Pancreas (tissue), 10 donors: ENCODE measurements around the gene IDE. TPM values are rescaled to one million over a fixed set of nuclear protein-coding genes. Genes with fewer than 3 reads are reported as not detected.

ENCODE experiments used
- ATAC-seq, 4 donors: fragments of 200-7000 bp; cut with Tn5 transposase; one replicate each; pipeline versions ENCODE4 v1.8.0 to v1.9.1; 2020; ENCODE audit warnings: mild to moderate bottlenecking in 4 of 4, moderate library complexity in 4 of 4
- DNase-seq, 6 donors: peaks; one replicate each; pipeline ENCODE4 v3.0.0-alpha.2; 2020
- FAIRE-seq: peaks from 2 replicates; lab custom pipeline; 2012; peaks lifted over from hg19 to GRCh38; lab: Jason Lieb, UNC
- H3K27ac ChIP-seq, 4 donors: fragments of 200-600 bp; sonication (generic); 1 replicate in 3 of 4; 2 replicates in 1 of 4; pipeline versions ENCODE4 v1.5.0 to v1.8.0; 2020
- H3K27me3 ChIP-seq, 4 donors: fragments of 200-600 bp; one replicate each; pipeline ENCODE4 v1.8.0; 2021
- H3K36me3 ChIP-seq, 3 donors: fragments of 200-600 bp; sonication (generic) in 1 of 3; one replicate each; pipeline versions ENCODE4 v1.5.0 to v1.8.0; 2020 to 2021
- H3K4me1 ChIP-seq, 3 donors: fragments of 200-600 bp; one replicate each; pipeline ENCODE4 v1.8.0; 2021
- H3K4me3 ChIP-seq, 4 donors: fragments of 200-600 bp; sonication (generic) in 2 of 4; one replicate each; pipeline versions ENCODE4 v1.5.0 to v1.8.0; 2020 to 2021
- H3K9me3 ChIP-seq, 4 donors: fragments of 200-600 bp; one replicate each; pipeline ENCODE4 v1.8.0; 2021
- WGBS, 2 donors: extraction: QIAGEN DNeasy Blood & Tissue Kit; methylation state at CpG; one replicate each; pipeline ENCODE4 v1.1.7; 2013; 5-methylcytosine and 5-hydroxymethylcytosine counted together
- intact Hi-C, 3 donors: fragments of 100-400 bp; cut with DNase I; formaldehyde crosslinking; loops; one replicate each; pipeline versions ENCODE4 v1.11.1 to v1.14.2; 2022
- polyA plus RNA-seq, 2 donors: library from polyadenylated mRNA; stranded (reverse); fragments of 200-250 nt; gene quantifications; one replicate each; pipeline ENCODE4 v1.2.3, GENCODE V29; 2013
- total RNA-seq, 6 donors: library from RNA; stranded (reverse); fragmentation: NEBNext Ultra II Directional in 4 of 6; extraction: Animal tissue kit (Norgen Biotek cat#: 25700) in 4 of 6; gene quantifications; one replicate each; pipeline versions ENCODE4 v1.2.1 to v1.2.4, GENCODE V29; 2021 to 2023
- TF ChIP-seq, protein P1 (sequence below), 4 donors: fragments of 200-600 bp; sonication (generic) in 3 of 4; IDR thresholded peaks; one replicate each; pipeline versions ENCODE4 v1.5.0 to v1.8.0; 2021; ENCODE audit warnings: antibody characterized with exemption in 4 of 4
- donor health status: healthy with polysubstance abuse.
- donor health status: DM: no; HTN: no; CAD: no; lungs with moderate emphysema.
- donor health status: DM: no; HTN: no; CAD: no.
- donor health status: control.
- donor health status: control.
- donor health status: Bipolar disorder and iron deficiency.
- donor health status: DM: yes; HTN: yes; CAD: no.
- donor health status: DM: no; HTN: no; CAD: no.
- donor health status: DM: no; HTN: no; CAD: no.
- donor health status: DM: yes; HTN: yes; CAD: no.

The IDE gene
- total and polyA plus RNA-seq, 8 donors = 8.2 to 30.3 (median 20.3) TPM

DNA sequence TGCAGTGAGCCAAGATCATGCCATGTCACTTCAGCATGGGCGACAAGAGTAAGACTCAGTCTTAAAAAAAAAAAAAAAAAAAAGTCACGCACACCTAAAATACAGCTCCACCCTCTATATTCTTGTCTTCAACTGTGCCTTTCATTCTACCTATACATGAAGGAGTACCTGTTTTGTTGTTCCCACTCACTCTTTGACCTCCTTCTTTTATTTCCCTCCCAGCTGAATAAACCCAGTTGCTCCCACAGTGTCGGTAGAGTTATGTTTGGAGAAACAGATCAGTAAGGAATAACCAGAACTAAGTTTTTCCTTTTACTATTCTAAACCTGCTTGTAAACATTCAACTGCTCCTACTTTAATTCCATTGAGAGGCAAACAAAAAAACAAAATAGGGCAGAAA is 50.3 kb downstream of the IDE start:
- TF ChIP-seq, protein P1, sequence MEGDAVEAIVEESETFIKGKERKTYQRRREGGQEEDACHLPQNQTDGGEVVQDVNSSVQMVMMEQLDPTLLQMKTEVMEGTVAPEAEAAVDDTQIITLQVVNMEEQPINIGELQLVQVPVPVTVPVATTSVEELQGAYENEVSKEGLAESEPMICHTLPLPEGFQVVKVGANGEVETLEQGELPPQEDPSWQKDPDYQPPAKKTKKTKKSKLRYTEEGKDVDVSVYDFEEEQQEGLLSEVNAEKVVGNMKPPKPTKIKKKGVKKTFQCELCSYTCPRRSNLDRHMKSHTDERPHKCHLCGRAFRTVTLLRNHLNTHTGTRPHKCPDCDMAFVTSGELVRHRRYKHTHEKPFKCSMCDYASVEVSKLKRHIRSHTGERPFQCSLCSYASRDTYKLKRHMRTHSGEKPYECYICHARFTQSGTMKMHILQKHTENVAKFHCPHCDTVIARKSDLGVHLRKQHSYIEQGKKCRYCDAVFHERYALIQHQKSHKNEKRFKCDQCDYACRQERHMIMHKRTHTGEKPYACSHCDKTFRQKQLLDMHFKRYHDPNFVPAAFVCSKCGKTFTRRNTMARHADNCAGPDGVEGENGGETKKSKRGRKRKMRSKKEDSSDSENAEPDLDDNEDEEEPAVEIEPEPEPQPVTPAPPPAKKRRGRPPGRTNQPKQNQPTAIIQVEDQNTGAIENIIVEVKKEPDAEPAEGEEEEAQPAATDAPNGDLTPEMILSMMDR (IDR thresholded peaks at IDR 0.05) = no peak
- Histone ChIP-seq H3K36me3 (peaks cover 0 to 7% (median 0%) of the 10 kb centered on the region in 3 donors), H3K27me3 (no peaks in the 10 kb centered on the region), H3K4me1 (peaks cover 0 to 6% (median 0%) of the 10 kb centered on the region in 3 donors), H3K4me3 (no peak overlapping the region), H3K27ac (no peak overlapping the region), H3K9me3 (no peaks in the 10 kb centered on the region)
- ATAC-seq (peak; percentile 38 to 86 (median 67)), FAIRE-seq (no peak), DNase-seq (peak in 2 of 6 donors; percentile 12 to 20)
- intact Hi-C loops = no loop called here
- WGBS, 2 donors = 49% methylated on average over 3 of the region's 3 CpGs

DNA sequence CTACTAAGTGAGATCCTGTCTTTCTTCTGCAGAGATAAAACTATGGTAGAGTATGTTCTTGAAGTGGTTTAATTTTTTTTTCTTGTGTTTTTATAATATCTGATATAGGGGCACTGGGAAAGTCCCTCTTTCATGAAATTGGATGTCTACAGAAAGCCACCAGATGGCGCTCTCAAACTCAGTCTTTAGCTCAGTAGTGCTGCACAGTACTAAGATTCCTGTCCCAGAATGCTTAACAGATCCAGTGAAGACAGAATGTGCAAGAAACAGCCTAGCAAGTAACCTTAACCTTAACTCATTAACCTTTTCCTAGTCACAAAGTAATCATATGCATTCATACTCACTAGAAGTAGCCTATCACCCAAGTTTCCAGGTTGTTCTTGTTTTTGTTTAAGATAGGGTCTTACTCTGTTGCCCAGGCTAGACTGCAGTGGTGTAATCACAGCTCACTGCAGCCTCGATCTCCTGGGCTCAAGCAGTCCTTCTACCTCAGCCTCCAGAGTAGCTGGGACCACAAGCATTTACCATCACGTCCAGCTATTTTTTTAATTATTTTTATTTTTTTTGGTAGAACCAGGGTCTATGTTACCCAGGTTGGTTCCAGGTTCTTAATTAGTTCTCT is 56.7 kb downstream of the IDE start:
- FAIRE-seq (peak; percentile 92), DNase-seq (peak in 4 of 6 donors; percentile 23 to 58 (median 48)), ATAC-seq (peak; percentile 87 to 97 (median 96))
- TF ChIP-seq, protein P1 (IDR thresholded peaks at IDR 0.05) = peak; percentile 44 to 77 (median 68)
- intact Hi-C loops = loop anchor here in 2 of 3 donors (5.0 to 10.0 kb wide), 2 partner anchors 58 to 60 kb away; partner anchors contain the start of gene IDE (in 1 of the 2)
- Histone ChIP-seq H3K4me1 (no peaks in the 10 kb centered on the region), H3K9me3 (no peaks in the 10 kb centered on the region), H3K27ac (no peak overlapping the region), H3K27me3 (no peaks in the 10 kb centered on the region), H3K36me3 (peaks cover 0 to 14% (median 0%) of the 10 kb centered on the region in 3 donors), H3K4me3 (no peak overlapping the region)
- WGBS, 2 donors = 28 to 30% methylated on average over 3 of the region's 3 CpGs

DNA sequence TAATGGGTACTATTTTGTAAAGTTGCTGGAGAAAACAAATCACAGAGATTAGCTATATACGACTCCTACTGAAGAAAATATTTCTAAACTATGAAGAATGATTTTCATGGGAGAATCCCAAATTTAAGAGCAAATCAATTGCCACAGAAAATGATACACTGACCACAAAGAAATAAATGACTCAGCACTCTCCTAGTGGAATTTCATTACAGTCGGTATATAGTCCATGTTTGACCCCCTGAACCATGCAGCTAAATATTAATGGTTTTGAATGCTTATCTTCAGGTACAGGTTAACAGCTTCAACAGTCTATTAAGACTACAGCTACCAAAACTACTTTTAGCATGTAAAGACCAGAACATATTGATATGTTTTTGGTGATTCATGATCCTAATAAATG is 65.0 kb downstream of the IDE start:
- no peak overlapping the region for H3K4me3 ChIP-seq
- DNase-seq (no peak), ATAC-seq (no peak), FAIRE-seq (no peak)
- TF ChIP-seq, protein P1 (IDR thresholded peaks at IDR 0.05) = no peak
- H3K4me1 ChIP-seq = no peaks in the 10 kb centered on the region
- WGBS, 2 donors = 62 to 82% methylated on average over 2 of the region's 2 CpGs
- H3K27ac ChIP-seq = no peak overlapping the region
- H3K27me3 ChIP-seq = no peaks in the 10 kb centered on the region
- H3K36me3 ChIP-seq = peaks cover 0 to 30% (median 0%) of the 10 kb centered on the region in 3 donors
- intact Hi-C loops = no loop called here
- H3K9me3 ChIP-seq = no peaks in the 10 kb centered on the region

DNA sequence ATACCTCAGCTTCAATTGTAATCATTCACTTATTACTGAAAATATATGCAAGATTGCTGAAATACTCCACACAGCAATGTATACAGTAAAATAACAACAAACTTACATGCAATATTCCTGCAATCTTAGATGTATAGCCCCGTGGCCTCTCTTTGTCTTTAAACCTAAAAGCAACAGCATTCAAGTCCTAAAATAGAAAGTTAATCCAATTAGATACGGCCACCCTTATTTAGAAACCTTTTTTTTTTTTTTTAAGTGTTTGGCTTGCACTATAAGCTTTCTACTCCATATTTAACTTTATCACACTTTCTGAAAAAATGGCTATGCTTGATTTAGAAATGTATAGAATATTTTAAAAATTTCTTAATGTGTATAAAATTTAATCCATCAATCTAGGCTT is 67.6 kb downstream of the IDE start:
- H3K36me3 ChIP-seq = peaks cover 0 to 26% (median 0%) of the 10 kb centered on the region in 3 donors
- no peak overlapping the region for H3K4me3 ChIP-seq
- DNase-seq (no peak), FAIRE-seq (no peak), ATAC-seq (no peak)
- intact Hi-C loops = no loop called here
- no peak overlapping the region for H3K27ac ChIP-seq
- WGBS, 2 donors = 77 to 89% methylated on average over 2 of the region's 2 CpGs
- TF ChIP-seq, protein P1 (IDR thresholded peaks at IDR 0.05) = no peak
- no peaks in the 10 kb centered on the region for H3K4me1 ChIP-seq
- no peaks in the 10 kb centered on the region for H3K27me3 ChIP-seq
- no peaks in the 10 kb centered on the region for H3K9me3 ChIP-seq

DNA sequence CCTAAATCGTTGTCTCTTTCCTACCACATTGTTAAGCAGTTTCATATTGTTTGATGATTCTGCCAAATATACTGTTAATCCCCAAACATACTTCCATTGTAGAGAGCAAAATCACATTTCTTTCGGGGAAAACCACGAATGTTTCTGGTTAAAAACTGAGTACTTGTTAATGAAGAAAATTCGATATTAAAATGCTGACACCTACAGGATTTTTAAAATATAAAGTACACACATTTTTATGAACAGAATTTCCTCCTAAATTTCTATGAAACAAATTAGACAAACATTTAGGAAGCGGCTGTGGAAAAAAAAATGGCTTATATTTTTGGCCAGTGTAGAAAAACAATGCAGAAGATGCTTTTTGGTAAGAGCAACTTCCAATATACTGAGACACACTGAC is 68.8 kb downstream of the IDE start:
- TF ChIP-seq, protein P1 (IDR thresholded peaks at IDR 0.05) = no peak
- 88 to 92% methylated on average over 5 of the region's 5 CpGs for WGBS, 2 donors
- Histone ChIP-seq H3K4me1 (no peaks in the 10 kb centered on the region), H3K4me3 (no peak overlapping the region), H3K27me3 (no peaks in the 10 kb centered on the region), H3K27ac (no peak overlapping the region), H3K36me3 (peaks cover 0 to 26% (median 0%) of the 10 kb centered on the region in 3 donors), H3K9me3 (no peaks in the 10 kb centered on the region)
- no peak for ATAC-seq
- DNase-seq = no peak
- no peak for FAIRE-seq
- intact Hi-C loops = no loop called here
